Activated naive CD4-positive, alpha-beta T cell treated with anti-CD3 and anti-CD28 coated beads for 36 hours (primary cell): Measurements from ENCODE around the gene SUPT3H. TPM values are rescaled to one million over a fixed set of nuclear protein-coding genes. Genes with fewer than 3 reads are reported as not detected.
"Not testable (repeated sequence)": the region's sequence is repeated elsewhere in the genome, so short reads cannot be mapped to it uniquely, and the experiment has no call there.

Experiments used
- CTCF ChIA-PET: fragments of 350-600 bp; sonication (Branson Sonifier 250); formaldehyde crosslinking; loops from one replicate; lab custom pipeline; 2021; ENCODE audit warnings: antibody characterized with exemption; lab: Charles Lee
- DNase-seq: peaks from one replicate; pipeline ENCODE4 v3.0.0-alpha.2; 2020
- H3K27ac Mint-ChIP-seq: one replicate; pipeline ENCODE4 v1.8.0; 2021; ENCODE audit warnings: mild to moderate bottlenecking, mixed read lengths
- H3K27me3 Mint-ChIP-seq: one replicate; pipeline ENCODE4 v1.8.0; 2021; ENCODE audit warnings: low read depth, mixed read lengths
- H3K36me3 Mint-ChIP-seq: one replicate; pipeline ENCODE4 v1.8.0; 2021; ENCODE audit warnings: low read depth, mixed read lengths
- H3K4me1 Mint-ChIP-seq: one replicate; pipeline ENCODE4 v1.8.0; 2021; ENCODE audit warnings: low read depth, mixed read lengths
- H3K4me3 Mint-ChIP-seq: one replicate; pipeline ENCODE4 v1.8.0; 2021; ENCODE audit warnings: mild to moderate bottlenecking, moderate library complexity, mixed read lengths
- H3K9me3 Mint-ChIP-seq: one replicate; pipeline ENCODE4 v1.8.0; 2021; ENCODE audit warnings: mixed read lengths
- intact Hi-C: fragments of 100-400 bp; cut with micrococcal nuclease; formaldehyde crosslinking; loops from one replicate; pipeline ENCODE4 v1.15.1; 2023
- total RNA-seq, 2 experiments: library from RNA; stranded (reverse); gene quantifications; one replicate each; pipeline ENCODE4 v1.2.3, GENCODE V29; 2021

Gene SUPT3H
- total RNA-seq, 2 experiments from 2014 or later, result 15.7 to 17.9 TPM

DNA sequence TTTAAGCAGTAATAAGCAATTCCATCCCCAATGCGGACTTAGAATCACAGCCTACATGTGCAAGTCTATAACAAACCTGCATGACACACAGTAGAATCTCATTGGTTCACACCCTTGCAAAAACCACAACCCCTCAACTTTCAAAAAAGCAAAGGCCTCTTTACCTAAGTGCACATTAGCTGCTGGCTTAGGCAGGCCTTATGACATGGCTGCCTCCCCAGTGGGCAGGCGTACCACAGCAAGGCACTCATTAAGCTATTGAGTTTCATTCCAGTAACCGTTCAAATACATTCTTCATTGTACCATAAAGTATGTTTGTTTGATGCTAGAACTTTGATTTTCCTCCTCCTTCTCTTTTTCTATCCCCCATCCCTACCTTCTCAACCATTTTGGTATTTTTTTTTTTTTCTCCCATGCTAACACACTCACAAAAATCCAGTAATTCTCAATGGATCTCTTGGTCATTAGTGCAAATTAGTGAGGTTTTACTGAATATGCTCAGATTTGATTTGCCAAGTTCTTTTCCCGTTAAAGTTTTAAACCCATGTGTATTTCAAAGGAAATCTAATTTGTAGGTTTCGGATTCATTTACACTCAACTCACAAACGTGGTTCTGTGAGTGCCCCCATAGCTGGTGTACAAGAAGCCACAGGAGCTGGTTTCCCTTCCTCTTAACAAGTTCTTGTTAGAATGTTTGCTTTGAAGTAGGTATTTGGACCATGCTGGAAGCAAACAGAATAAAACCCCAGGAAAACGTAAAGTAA is 510.0 kb downstream of the SUPT3H start:
- Mint-ChIP-seq H3K27ac (no peak overlapping the region), H3K9me3 (peaks cover 12% of the 10 kb centered on the region), H3K27me3 (no peaks in the 10 kb centered on the region), H3K4me1 (peaks cover 19% of the 10 kb centered on the region), H3K36me3 (peaks cover 26% of the 10 kb centered on the region), H3K4me3 (no peak overlapping the region)
- CTCF ChIA-PET, result interaction anchor here (0.6 kb wide), 1 partner anchor 96 kb away, joined by 3 read pairs; no protein-coding TSS in a partner anchor
- no peak for DNase-seq
- intact Hi-C loops, result no loop called here

DNA sequence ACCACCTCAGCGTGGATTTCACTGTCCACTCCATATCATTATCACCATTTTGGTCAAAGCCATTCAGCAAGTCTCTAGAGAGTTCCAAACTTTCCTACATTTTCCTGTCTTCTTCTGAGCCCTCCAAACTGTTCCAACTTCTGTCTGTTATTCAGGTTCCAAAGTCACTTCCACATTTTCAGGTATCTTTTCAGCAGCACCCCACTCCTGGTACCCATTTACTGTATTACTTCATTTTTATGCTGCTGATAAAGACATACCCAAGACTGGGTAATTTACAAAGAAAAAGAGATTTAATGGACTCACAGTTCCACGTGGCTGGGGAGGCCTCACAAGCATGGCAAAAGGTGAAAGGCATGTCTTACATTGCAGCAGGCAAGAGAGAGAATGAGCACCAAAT is 512.5 kb downstream of the SUPT3H start:
- Mint-ChIP-seq H3K4me1 (peaks cover 18% of the 10 kb centered on the region), H3K36me3 (peaks cover 26% of the 10 kb centered on the region), H3K9me3 (peaks cover 12% of the 10 kb centered on the region)
- DNase-seq, H3K4me3 Mint-ChIP-seq, H3K27ac Mint-ChIP-seq, intact Hi-C loops, H3K27me3 Mint-ChIP-seq: not testable (repeated sequence)
- CTCF ChIA-PET, result interaction anchor here (0.7 kb wide), 1 partner anchor 209 kb away, joined by 3 read pairs; no protein-coding TSS in a partner anchor

DNA sequence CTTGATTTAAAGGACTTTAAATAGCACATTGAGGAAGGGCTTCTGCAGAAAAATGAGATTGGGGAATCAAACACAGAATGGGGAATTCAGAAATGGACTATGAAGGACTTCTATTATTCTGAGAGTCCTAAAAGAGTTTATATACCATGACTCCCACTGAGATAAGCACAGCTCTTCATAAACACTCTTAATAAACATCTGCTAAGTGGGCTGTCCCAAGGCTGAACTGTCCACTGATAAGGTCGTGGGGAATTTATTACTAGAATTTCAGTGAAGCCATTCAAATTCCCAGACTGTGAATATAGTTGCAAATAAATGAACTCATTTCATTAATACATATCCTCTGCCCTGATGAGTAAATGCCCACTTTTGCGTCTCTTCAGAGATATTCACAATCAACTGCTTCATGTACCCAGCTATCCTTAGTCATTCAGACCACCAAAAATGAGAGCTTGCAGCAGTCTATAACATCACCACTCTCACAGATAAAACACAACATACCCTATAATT is 517.8 kb downstream of the SUPT3H start:
- no peak for DNase-seq
- Mint-ChIP-seq H3K9me3 (peaks cover under 1% of the 10 kb centered on the region), H3K27ac (no peak overlapping the region), H3K27me3 (no peaks in the 10 kb centered on the region), H3K4me1 (peaks cover 33% of the 10 kb centered on the region), H3K4me3 (no peak overlapping the region), H3K36me3 (peaks cover 14% of the 10 kb centered on the region)
- intact Hi-C loops, result loop anchor here (1.0 to 5.0 kb wide), 3 partner anchors 230 to 852 kb away; no protein-coding TSS in a partner anchor
- CTCF ChIA-PET, result interaction anchor here (1.2 kb wide), 1 partner anchor 10 kb away, joined by 3 read pairs; no protein-coding TSS in a partner anchor

DNA sequence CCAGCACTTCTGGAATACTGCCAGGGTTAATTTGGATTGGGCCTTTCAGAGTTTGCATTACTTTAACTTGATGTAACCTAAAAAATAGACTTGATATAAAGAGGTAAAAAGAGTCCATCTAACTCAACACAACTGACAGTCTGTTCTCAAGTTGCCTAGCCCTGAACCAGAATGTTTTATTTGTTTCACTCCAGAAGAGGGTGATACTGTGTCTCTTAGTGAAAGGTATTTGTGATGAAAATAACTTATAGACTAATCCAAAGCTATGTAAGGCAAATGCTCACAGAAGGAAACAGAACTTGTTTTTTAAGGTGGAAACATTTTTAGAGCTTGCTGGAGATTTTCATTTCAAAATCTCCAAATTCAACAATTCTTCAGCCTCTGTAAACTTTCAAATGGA is 518.7 kb downstream of the SUPT3H start:
- H3K36me3 Mint-ChIP-seq, result peaks cover 7% of the 10 kb centered on the region
- no peak overlapping the region for H3K4me3 Mint-ChIP-seq
- DNase-seq, result no peak
- CTCF ChIA-PET, result no interaction called here
- H3K27me3 Mint-ChIP-seq, result no peaks in the 10 kb centered on the region
- H3K27ac Mint-ChIP-seq, result no peak overlapping the region
- intact Hi-C loops, result loop anchor here (1.0 to 5.0 kb wide), 3 partner anchors 229 to 853 kb away; no protein-coding TSS in a partner anchor
- no peaks in the 10 kb centered on the region for H3K9me3 Mint-ChIP-seq
- peaks cover 39% of the 10 kb centered on the region for H3K4me1 Mint-ChIP-seq

DNA sequence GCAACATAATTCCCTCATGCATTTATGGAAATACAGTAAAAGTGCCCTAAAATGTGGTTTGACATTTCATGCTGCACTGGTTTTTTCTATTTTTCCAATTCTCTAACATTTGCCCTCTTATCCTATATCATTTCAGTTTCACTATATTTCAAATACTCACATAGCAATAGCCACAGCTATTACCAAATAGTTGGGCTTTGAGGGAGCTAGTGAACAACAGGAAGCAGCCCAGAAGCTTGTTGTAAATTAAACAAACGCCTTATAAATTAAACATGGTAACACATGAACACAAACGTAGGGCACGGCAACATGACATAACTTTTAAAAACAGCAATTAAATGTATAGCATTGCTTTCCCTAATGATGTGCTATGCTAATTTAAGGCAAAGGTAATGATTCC is 521.3 kb downstream of the SUPT3H start:
- no peak for DNase-seq
- no peaks in the 10 kb centered on the region for H3K27me3 Mint-ChIP-seq
- H3K27ac Mint-ChIP-seq, result no peak overlapping the region
- H3K36me3 Mint-ChIP-seq, result peaks cover 1% of the 10 kb centered on the region
- intact Hi-C loops, result loop anchor here (5.0 kb wide), 2 partner anchors 561 to 856 kb away; no protein-coding TSS in a partner anchor
- CTCF ChIA-PET, result interaction anchor here (0.6 to 1.1 kb wide), 3 partner anchors 47 to 201 kb away, joined by 3 to 4 read pairs (median 3); no protein-coding TSS in a partner anchor
- H3K4me1 Mint-ChIP-seq, result peaks cover 39% of the 10 kb centered on the region
- H3K9me3 Mint-ChIP-seq, result no peaks in the 10 kb centered on the region
- H3K4me3 Mint-ChIP-seq, result no peak overlapping the region

DNA sequence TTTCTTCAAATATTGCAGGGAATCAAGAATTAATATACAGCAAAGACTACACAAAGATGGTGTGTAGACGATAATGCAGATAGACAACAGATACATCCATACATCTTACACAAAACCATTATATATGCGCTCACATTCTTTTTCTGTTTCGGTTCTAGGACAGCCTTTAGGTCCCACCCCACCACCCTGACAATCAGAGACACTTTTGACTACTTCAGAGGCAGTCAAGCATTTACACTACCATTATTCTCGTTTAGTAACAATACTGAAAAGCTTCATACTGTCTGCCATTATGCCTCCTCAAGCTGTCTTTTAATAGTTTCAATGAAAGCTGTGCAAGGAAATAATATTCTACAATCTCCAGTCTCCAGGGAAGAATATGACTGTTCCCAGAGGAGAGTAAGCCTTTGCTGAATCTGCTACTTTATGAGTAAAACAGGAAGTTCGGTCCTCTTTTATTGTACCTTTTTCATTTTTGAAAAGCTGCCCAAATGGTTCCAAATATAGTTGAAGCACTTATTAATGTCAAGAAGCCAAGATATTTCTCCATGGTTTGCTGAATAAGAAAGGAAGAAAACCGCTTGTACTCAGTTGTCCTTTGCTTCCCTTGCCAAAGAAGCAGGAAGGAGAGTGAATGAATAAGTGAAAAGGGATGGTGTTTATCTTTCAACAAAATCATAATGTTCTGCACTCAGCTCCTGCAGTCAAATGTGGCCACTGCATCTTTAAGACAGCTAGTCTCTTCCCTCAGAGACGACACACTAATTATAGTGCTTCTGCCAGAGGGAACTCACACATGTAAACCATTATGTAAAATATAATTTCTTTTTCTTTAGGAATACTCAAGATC is 521.9 kb downstream of the SUPT3H start:
- intact Hi-C loops, result loop anchor here (5.0 kb wide), 2 partner anchors 562 to 857 kb away; no protein-coding TSS in a partner anchor
- no peaks in the 10 kb centered on the region for H3K9me3 Mint-ChIP-seq
- no peaks in the 10 kb centered on the region for H3K27me3 Mint-ChIP-seq
- H3K36me3 Mint-ChIP-seq, result peaks cover 1% of the 10 kb centered on the region
- H3K27ac Mint-ChIP-seq, result no peak overlapping the region
- no peak for DNase-seq
- peaks cover 39% of the 10 kb centered on the region for H3K4me1 Mint-ChIP-seq
- CTCF ChIA-PET, result interaction anchor here (0.6 to 1.1 kb wide), 2 partner anchors 151 to 200 kb away, joined by 3 to 4 read pairs; no protein-coding TSS in a partner anchor
- no peak overlapping the region for H3K4me3 Mint-ChIP-seq

DNA sequence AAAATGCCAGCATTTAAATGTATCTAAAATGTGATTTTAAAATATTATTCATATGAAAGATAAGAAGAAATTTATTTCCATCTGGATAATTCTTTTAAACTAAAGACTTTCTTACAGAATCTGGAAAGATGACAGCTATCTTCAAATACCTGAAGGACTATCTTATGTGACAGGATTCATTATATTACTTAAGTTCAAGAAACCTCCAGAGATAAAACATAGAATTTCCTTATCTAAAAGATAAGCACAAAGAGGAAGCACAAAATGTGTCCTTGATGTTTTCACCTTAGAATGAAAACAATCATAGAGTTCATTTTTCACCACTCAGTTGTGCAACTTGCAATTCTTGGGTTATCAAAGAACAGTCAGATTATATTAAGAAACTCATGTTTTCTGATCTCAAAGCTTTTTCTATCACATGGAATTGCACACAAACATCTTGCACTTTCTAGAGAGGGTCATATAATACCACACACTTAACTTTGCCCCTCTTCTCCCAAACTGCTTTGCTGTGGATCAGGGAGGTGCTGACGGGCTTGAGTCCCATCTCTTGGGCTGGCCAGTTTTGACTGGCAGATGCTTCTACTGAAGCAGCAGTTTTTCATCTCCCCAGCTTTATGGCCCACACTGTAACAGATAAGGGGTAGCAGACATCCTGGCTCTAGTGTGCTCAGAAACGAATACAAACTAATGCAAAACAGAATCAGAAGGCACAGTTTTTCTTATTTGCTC is 522.9 kb downstream of the SUPT3H start:
- peaks cover 1% of the 10 kb centered on the region for H3K36me3 Mint-ChIP-seq
- H3K4me3 Mint-ChIP-seq, result no peak overlapping the region
- H3K9me3 Mint-ChIP-seq, result no peaks in the 10 kb centered on the region
- H3K27ac Mint-ChIP-seq, result no peak overlapping the region
- DNase-seq, result no peak
- intact Hi-C loops, result loop anchor here (5.0 kb wide), 2 partner anchors 562 to 857 kb away; no protein-coding TSS in a partner anchor
- peaks cover 35% of the 10 kb centered on the region for H3K4me1 Mint-ChIP-seq
- CTCF ChIA-PET, result interaction anchor here (0.5 kb wide), 1 partner anchor 1566 kb away, joined by 3 read pairs; no protein-coding TSS in a partner anchor
- no peaks in the 10 kb centered on the region for H3K27me3 Mint-ChIP-seq

DNA sequence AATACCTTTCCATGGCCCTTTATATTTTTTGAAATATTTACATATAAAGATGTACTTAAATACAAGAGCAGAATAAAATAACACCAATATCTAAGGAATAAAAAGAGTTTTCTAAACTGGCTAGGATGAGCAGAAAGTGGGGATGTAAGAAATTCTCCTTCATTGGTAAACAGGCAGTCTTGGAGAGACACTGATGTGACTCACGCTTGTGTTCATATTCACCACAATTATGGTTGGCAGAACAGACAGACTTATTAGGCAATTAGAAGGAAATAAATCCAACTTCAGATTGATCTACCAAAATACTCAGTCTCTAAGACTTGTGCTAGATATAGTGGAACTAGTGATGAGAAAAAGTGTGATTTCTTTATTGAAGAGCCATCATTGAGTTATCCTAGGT is 526.6 kb downstream of the SUPT3H start:
- Mint-ChIP-seq H3K27me3 (no peaks in the 10 kb centered on the region), H3K9me3 (no peaks in the 10 kb centered on the region), H3K36me3 (peaks cover 1% of the 10 kb centered on the region), H3K27ac (no peak overlapping the region), H3K4me1 (peaks cover 17% of the 10 kb centered on the region), H3K4me3 (no peak overlapping the region)
- CTCF ChIA-PET, result no interaction called here
- no peak for DNase-seq
- intact Hi-C loops, result no loop called here

DNA sequence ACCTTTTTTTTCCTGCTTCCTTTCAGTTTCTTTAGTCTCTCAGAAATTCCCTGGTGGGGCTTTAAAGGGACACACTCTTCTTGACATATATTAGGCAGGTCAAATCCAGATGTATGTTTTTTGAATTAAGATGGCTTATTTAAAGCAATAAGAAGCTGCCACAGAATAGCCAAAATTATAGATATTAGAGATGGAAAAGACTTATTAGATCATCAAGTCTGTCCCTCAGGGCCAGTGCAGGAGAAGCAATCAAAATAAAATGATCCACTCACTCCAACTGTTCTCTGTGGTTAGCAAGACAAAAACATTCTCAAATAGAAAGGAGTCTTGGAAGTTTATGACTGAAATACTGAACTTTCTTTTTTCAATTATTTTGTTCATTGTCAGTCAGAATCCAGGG is 527.4 kb downstream of the SUPT3H start:
- CTCF ChIA-PET, result no interaction called here
- intact Hi-C loops, result no loop called here
- H3K36me3 Mint-ChIP-seq, result no peaks in the 10 kb centered on the region
- no peak for DNase-seq
- no peaks in the 10 kb centered on the region for H3K9me3 Mint-ChIP-seq
- H3K27ac Mint-ChIP-seq, result no peak overlapping the region
- no peak overlapping the region for H3K4me3 Mint-ChIP-seq
- no peaks in the 10 kb centered on the region for H3K27me3 Mint-ChIP-seq
- peaks cover 9% of the 10 kb centered on the region for H3K4me1 Mint-ChIP-seq

DNA sequence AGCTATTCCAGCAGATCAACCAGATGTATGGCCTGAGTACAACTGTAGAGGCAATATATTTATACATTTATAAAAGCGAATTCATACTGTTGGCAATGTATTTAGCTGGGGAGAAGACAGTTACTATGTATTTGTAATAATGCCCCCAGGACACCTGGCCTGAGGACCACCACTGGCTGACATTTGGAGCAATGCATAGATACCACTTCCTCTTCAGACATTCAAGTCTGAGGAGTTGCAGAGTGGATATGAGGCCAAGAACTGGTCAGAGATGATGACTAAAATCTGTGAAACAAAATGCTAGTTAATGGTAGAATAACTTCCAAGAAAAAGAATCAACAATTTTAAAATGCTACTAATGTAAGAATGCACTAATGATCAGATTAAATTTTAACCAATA is 527.9 kb downstream of the SUPT3H start:
- no peak overlapping the region for H3K4me3 Mint-ChIP-seq
- no peaks in the 10 kb centered on the region for H3K27me3 Mint-ChIP-seq
- H3K27ac Mint-ChIP-seq, result no peak overlapping the region
- DNase-seq, result no peak
- no peaks in the 10 kb centered on the region for H3K36me3 Mint-ChIP-seq
- CTCF ChIA-PET, result no interaction called here
- intact Hi-C loops, result no loop called here
- H3K9me3 Mint-ChIP-seq, result no peaks in the 10 kb centered on the region
- H3K4me1 Mint-ChIP-seq, result peaks cover 4% of the 10 kb centered on the region

DNA sequence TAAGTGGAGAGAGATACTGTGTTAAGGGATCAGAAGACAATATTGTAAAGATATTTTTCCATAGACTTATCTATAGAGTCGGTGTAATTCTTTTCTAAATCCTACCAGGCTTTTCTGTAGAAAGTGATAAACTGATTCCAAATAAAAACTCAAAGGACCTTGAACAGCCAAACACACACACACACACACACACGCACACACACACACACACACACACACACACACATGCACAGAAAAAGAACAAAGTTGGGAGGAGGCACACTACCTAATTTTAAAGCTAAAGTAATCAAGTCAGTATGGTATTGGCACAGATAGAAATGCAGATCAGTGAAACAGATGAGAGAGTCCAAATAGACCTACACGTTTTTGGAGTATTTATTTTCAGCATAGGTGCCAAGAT is 534.0 kb downstream of the SUPT3H start:
- DNase-seq, result no peak
- CTCF ChIA-PET, result no interaction called here
- intact Hi-C loops, result no loop called here
- Mint-ChIP-seq H3K27me3 (no peaks in the 10 kb centered on the region), H3K9me3 (no peaks in the 10 kb centered on the region), H3K27ac (no peak overlapping the region), H3K36me3 (peaks cover 9% of the 10 kb centered on the region), H3K4me1 (no peaks in the 10 kb centered on the region), H3K4me3 (no peak overlapping the region)
